Ovary (tissue), 9 donors: ENCODE results near the gene SLC16A9. TPM values are rescaled to one million over a fixed set of nuclear protein-coding genes. Genes with fewer than 3 reads are reported as not detected.

Experiments used
- DNase-seq, 5 donors: peaks; one replicate each; pipeline ENCODE4 v3.0.0-alpha.2; 2019 to 2020
- H3K27ac ChIP-seq, 2 donors: fragments of 200-600 bp; one replicate each; pipeline versions ENCODE4 v1.5.1 to v1.8.0; 2019 to 2022
- H3K27me3 ChIP-seq: fragments of 200-600 bp; one replicate; pipeline ENCODE4 v1.8.0; 2022
- H3K36me3 ChIP-seq: fragments of 200-600 bp; sonication (generic); one replicate; pipeline ENCODE4 v1.5.1; 2019
- H3K4me1 ChIP-seq: one replicate; pipeline ENCODE4 v1.8.1; 2013; ENCODE audit warnings: mild to moderate bottlenecking, moderate library complexity; ENCODE audit not compliant: insufficient read depth
- H3K4me3 ChIP-seq: fragments of 200-600 bp; sonication (generic); one replicate; pipeline ENCODE4 v1.5.1; 2017
- H3K9me3 ChIP-seq, 2 donors: fragments of 200-600 bp in 1 of 2; sonication (generic) in 1 of 2; one replicate each; pipeline versions ENCODE4 v1.5.1 to v1.8.1; 2013 to 2019; ENCODE audit warnings: mild to moderate bottlenecking in 1 of 2, moderate library complexity in 1 of 2
- EP300 ChIP-seq: sonication (generic); formaldehyde crosslinking; IDR thresholded peaks from one replicate; pipeline ENCODE4 v1.6.1; 2017; ENCODE audit warnings: antibody characterized with exemption
- POLR2A ChIP-seq: fragments of 450-650 bp; IDR thresholded peaks from one replicate; pipeline ENCODE4 v1.6.1; 2017; ENCODE audit warnings: antibody characterized with exemption, mild to moderate bottlenecking, moderate library complexity
- whole genome bisulfite sequencing, 3 donors: extraction: QIAGEN DNeasy Blood & Tissue Kit in 1 of 3; methylation state at CpG; one replicate each; pipeline versions ENCODE4 v1.1.5 to v1.1.7; 2013 to 2017; 5-methylcytosine and 5-hydroxymethylcytosine counted together
- intact Hi-C, 4 donors: fragments of 100-400 bp; cut with DNase I; formaldehyde crosslinking; loops; one replicate each; pipeline versions ENCODE4 v1.11.0 to v1.15.1; 2022 to 2023
- polyA plus RNA-seq, 2 donors: library from polyadenylated mRNA; stranded (reverse); fragments of 200-250 nt in 1 of 2; fragments of 350-450 nt in 1 of 2; fragmentation: Illumina TruSeq in 1 of 2; extraction: RNeasy Lipid Tissue Mini Kit (QIAGEN cat#74804) in 1 of 2; gene quantifications; one replicate each; pipeline ENCODE4 v1.2.3, GENCODE V29; 2013 to 2014
- total RNA-seq, 7 donors: library from RNA; depleted of rRNA in 2 of 7; stranded (reverse); fragments of >200 nt in 2 of 7; fragmentation: NEBNext Ultra II Directional in 3 of 7; extraction: Animal tissue kit (Norgen Biotek cat#: 25700) in 3 of 7; gene quantifications; one replicate each; pipeline versions ENCODE4 v1.1.0 to v1.2.4, GENCODE V29; 2016 to 2023
- TF ChIP-seq, protein P1 (sequence below), 3 donors: fragments of 450-650 bp in 2 of 3; fragments of 200-600 bp in 1 of 3; IDR thresholded peaks; one replicate each; pipeline versions ENCODE4 v1.5.1 to v1.8.0; 2016 to 2022; ENCODE audit warnings: antibody characterized with exemption in 3 of 3, mild to moderate bottlenecking in 1 of 3
- donor health status: DM: no; HTN: no; CAD: no; lungs with moderate emphysema.
- donor health status: DM: no; HTN: no; CAD: no.
- donor health status: Bipolar disorder and iron deficiency.
- donor health status: DM: yes; HTN: yes; CAD: no.
- donor health status: DM: no; HTN: no; CAD: no.
- donor health status: DM: yes; HTN: yes; CAD: no.

Gene SLC16A9
- total and polyA plus RNA-seq, 9 donors, result 8.1 to 41.5 (median 30.7) TPM

DNA sequence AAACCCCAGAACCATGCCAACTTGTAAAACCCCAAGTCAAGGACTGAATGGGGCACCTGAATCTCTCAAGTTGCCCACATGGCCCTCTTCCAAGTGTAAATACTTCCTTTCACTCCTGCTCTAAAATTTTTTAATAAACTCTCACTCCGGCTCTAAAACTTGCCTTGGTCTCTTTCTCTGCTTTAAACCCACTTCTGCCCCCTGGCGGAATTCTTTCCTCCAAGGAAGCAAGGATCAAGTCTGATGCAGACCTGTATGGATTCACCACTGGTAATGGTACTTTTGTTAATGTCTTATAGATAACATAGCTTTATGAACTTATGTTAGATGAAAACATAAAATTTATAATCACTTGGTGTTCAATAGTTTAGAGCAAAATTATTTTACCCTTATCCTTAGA is 33.8 kb downstream of the SLC16A9 start:
- DNase-seq, result no peak
- 92 to 97% (median 95%) methylated on average over 2 of the region's 2 CpGs for WGBS, 3 donors
- H3K4me3 ChIP-seq, result no peak overlapping the region
- peaks cover 14% of the 10 kb centered on the region for H3K4me1 ChIP-seq
- no peaks in the 10 kb centered on the region for H3K27me3 ChIP-seq
- no peaks in the 10 kb centered on the region for H3K9me3 ChIP-seq
- no peak overlapping the region for H3K27ac ChIP-seq
- TF ChIP-seq EP300 (no peak), POLR2A (no peak)
- TF ChIP-seq, protein P1, sequence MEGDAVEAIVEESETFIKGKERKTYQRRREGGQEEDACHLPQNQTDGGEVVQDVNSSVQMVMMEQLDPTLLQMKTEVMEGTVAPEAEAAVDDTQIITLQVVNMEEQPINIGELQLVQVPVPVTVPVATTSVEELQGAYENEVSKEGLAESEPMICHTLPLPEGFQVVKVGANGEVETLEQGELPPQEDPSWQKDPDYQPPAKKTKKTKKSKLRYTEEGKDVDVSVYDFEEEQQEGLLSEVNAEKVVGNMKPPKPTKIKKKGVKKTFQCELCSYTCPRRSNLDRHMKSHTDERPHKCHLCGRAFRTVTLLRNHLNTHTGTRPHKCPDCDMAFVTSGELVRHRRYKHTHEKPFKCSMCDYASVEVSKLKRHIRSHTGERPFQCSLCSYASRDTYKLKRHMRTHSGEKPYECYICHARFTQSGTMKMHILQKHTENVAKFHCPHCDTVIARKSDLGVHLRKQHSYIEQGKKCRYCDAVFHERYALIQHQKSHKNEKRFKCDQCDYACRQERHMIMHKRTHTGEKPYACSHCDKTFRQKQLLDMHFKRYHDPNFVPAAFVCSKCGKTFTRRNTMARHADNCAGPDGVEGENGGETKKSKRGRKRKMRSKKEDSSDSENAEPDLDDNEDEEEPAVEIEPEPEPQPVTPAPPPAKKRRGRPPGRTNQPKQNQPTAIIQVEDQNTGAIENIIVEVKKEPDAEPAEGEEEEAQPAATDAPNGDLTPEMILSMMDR (IDR thresholded peaks at IDR 0.05), result no peak
- intact Hi-C loops, result no loop called here
- H3K36me3 ChIP-seq, result no peaks in the 10 kb centered on the region

DNA sequence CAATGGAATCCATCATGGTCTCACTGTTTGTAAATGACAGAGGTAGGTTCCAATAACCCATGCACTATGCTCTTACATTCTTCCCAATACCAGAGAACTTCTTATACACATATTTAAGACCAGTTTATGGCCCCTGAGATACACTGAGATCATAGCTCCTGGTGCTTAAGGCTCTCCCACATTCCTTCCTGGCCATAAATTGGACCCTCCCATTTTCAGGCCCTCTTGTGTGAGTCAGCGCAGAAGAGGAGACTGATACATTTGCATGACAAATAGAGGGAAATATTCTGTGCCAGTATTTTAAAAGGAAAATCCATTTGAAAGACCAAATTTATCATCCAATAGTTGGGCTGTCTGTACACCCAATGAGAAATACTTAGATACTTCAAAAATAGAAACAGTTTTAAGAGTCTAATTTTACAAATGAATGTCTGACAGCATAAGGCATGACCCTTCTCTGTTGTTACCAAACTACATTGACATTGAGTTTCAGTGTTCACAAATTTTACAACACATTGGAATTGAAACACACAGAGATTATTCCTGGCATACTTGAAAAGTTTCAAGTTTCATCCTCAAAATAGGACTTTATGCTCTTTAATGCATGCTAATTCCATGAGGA is 35.3 kb downstream of the SLC16A9 start:
- Histone ChIP-seq H3K27me3 (no peaks in the 10 kb centered on the region), H3K4me3 (no peak overlapping the region), H3K36me3 (no peaks in the 10 kb centered on the region), H3K9me3 (no peaks in the 10 kb centered on the region), H3K27ac (peak overlapping the region in 1 of 2 donors; percentile 10), H3K4me1 (peaks cover 16% of the 10 kb centered on the region)
- TF ChIP-seq POLR2A (no peak), EP300 (no peak)
- TF ChIP-seq, protein P1 (IDR thresholded peaks at IDR 0.05), result no peak
- 59 to 91% (median 83%) methylated on average over 1 of the region's 1 CpG for WGBS, 3 donors
- DNase-seq, result no peak
- intact Hi-C loops, result no loop called here

DNA sequence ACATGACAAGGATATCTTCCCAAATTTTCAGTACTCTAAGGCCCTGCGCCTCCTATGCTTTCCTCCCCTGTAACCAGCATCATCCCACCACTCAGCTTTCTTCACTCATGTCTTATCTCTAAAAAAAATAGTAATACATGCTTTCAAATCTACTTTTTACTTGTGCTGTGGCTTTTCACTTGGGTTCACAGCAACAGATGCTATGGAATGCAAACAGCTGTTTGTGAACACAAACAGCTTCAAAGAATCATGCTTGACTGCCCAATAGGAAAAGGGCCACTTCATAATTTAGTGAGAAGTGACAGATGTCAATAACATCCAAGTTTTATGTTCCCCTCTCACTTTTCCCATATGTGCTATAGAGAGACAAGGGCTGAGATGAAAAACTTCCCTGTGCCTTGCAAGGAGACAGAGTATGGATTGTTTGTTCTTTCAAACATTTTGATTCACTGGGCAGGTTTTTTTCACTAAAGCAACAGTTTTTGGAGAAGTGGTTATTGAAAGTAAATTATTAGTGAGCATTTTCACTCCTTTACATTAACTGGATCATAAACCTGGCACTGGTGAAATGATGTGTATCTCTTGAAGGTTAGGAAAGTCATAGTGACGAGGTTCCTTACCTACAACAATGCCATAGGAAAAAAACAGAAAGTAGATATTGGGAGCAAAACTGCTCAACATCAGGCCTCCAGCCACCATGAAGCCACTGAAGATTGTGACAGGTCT is 37.3 kb downstream of the SLC16A9 start:
- 82 to 87% (median 84%) methylated on average over 2 of the region's 2 CpGs for WGBS, 3 donors
- no peak for TF ChIP-seq POLR2A
- TF ChIP-seq, protein P1 (IDR thresholded peaks at IDR 0.05), result no peak
- TF ChIP-seq EP300, result no peak
- Histone ChIP-seq H3K9me3 (no peaks in the 10 kb centered on the region), H3K4me3 (no peak overlapping the region), H3K27me3 (no peaks in the 10 kb centered on the region), H3K36me3 (no peaks in the 10 kb centered on the region), H3K4me1 (peaks cover 7% of the 10 kb centered on the region), H3K27ac (no peak overlapping the region)
- intact Hi-C loops, result no loop called here
- DNase-seq, result no peak

DNA sequence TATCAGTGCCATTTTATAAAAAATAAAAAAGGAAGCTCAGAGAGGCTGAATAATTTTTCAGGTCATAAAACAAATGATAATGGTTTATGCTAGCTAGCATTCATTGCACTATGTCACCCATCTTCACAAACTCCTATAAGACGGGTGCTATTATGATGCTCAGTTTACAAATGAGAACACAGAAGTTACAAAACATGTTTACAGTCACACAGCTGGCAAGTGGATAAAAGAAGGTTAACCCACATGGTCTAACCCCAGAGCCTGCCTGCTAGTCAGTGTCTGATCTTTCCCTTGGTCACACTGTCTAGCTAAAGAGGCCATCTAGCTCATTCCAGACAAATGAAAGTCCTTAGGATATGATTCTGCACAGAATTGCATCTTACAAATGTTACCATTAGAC is 39.4 kb downstream of the SLC16A9 start:
- Histone ChIP-seq H3K9me3 (no peaks in the 10 kb centered on the region), H3K27ac (no peak overlapping the region), H3K27me3 (no peaks in the 10 kb centered on the region), H3K36me3 (no peaks in the 10 kb centered on the region), H3K4me3 (no peak overlapping the region), H3K4me1 (peaks cover 6% of the 10 kb centered on the region)
- intact Hi-C loops, result no loop called here
- TF ChIP-seq POLR2A (no peak), EP300 (no peak)
- TF ChIP-seq, protein P1 (IDR thresholded peaks at IDR 0.05), result no peak
- 71 to 82% (median 78%) methylated on average over 1 of the region's 1 CpG for WGBS, 3 donors
- no peak for DNase-seq
